Measurements from ENCODE around the gene MYBPC3.

MYBPC3 gene

GRCh38 chr11:47352556-47352955 is at the start of gene MYBPC3:
TSS of gene MYBPC3 (minus strand) at chr11:47352702. CDS start at chr11:47352647, 55 bp downstream.
- DNase-seq (ENCODE audit: low spot score) = no peak

- no peak for DNase-seq (ENCODE audit: low spot score)
Measured at GRCh38 chr11:47400768-47401279, 48.3 kb upstream of the MYBPC3 start.

- DNase-seq (ENCODE audit: low spot score) = peak; percentile 69
Measured at GRCh38 chr11:47399860-47400767, 47.6 kb upstream of the MYBPC3 start.

DNA sequence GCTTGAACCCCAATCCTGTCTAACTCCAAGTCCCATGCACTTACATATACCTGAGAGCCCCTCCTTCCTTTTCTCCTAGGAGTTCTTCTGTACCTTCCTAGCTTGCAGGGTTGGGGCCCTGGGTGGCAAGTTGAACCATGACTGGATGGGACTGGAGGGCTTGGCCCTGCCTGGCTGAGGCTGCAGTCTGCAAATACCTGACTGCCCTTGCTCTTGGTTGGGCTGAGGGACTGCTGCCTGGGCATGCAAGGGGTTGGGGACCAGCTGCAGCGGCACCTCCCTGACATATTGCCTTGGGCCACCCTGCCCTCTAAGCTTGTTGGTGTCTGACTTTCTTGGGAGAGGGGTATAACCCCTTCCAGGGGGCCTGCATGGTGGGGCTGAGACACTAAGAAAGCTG is 46.0 kb upstream of the MYBPC3 start:
- DNase-seq (ENCODE audit: low spot score) = no peak

DNA sequence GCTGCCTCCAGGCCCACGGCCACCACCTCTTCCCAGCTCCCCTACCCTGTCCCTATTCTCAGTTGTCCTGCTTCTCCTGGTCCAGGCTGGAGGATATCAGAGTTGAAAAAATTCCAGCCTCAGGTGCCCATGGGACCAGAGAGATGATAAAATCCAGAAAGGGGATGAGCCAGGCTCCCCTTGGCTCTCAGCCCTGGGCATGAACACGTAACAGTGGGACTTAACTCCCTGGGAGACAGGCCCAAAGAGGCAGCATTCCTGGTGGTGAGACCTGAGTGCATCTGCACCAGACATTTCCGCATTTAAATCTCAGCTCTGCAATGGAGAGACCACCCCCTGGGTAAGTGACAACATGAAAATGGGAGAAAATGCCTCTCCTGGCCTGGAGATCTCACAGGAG is 45.5 kb upstream of the MYBPC3 start:
- no peak for DNase-seq (ENCODE audit: low spot score)

DNA sequence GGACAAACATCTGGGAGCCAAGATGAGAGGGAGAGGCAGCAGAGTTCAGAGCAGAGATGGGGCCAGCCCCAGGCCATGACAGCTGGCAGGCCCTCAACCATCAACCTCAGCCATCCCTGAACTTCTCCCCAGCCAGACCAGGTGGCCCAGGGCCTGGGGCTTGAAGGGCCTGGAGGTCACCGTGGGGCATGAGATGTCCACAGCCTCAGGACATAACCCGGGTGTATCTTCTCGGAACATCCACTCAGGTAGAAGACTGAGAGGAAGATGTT is 43.5 kb upstream of the MYBPC3 start:
- DNase-seq (ENCODE audit: low spot score) = no peak

GRCh38 chr11:47395223-47396048 is 42.9 kb upstream of the MYBPC3 start:
- no peak for DNase-seq (ENCODE audit: low spot score)

DNA sequence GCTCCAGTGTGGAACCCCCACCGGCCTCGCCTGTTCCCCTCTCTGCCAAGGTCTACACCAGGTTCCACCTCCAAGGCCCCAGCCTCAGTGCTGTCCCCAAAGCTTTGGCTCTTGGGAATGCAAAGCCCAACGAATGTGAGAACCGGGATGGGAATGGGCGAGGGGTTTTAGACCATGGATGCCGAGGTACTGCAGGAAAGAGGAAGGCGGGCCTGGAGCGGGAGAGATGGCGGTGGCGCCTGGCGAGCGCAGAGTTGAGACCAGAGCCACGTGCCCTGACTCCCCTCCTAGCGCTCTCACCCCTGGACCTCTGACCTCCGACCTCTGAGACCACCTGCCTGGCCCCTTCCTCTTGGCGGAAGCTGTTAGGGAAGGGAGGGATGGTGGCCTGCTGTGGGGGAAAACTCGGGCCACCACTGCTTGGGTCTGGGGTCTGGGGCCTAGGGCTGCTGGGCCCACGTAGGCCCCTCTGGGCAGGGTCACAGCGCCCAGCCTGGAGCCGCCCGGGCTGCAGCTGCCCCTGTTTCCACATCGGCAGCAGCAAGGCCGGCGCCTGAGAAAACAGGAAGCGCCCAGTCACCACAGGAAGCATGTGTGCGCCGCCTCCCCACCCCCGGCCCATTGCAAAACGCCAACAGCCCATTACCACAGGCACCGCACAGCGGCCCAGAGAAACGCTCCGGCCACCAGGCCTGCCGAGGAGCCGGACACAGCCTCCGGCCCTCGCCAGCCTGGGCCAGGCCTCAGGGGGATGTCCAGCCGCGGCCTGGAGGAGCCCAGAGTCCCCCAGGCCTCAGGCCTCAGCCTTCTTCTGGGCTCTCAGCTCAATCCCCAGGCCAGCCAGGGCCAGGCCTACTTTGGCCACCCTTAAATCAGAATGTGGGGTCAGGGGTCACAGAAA is 42.1 kb upstream of the MYBPC3 start:
- DNase-seq (ENCODE audit: low spot score) = no peak

GRCh38 chr11:47394050-47394321 is 41.5 kb upstream of the MYBPC3 start:
- DNase-seq (ENCODE audit: low spot score) = no peak

DNA sequence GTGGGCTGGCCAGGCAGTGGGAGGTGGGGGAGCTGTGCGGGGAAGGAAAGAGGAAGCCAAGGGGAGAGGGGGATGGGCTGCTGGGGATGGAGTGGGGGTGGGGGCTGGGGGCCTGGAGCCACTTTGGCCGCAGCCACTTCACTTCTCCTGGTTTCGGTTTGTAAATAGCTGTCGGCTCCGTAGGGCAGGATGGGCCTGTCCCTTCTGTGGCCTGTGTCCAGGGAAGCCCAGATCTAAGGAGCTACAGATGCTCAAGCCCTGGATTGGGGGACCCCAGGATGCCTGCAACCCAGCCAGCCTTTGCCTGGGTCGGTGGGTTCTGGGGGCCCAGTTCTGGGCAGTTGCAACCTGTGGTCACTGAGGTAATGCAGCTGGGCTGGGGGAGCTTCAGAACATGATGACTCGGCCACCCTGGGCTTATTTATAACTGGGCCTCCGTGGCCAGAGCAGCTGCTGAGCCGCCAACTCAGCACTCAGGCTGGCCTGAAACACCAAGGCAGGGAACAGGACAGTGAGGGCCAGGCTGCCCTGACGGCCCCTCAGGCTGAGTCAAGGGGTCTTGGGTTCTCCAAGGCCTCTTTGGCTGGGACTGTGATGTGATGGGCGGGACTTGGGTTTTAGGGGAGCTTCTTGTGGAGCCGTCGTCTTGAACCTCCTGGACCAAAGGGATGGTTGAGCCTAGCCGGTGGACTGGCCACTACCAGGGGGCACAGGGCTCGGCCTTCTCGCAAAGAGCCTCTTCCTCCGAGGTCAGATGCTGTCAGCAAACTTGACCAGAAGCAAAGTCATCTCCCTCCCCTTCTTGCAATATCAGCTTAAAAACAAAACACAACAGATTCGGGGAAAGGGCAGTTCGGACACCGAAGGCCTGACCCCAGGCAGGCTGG is 40.9 kb upstream of the MYBPC3 start:
- peak; percentile 60 for DNase-seq (ENCODE audit: low spot score)

- DNase-seq (ENCODE audit: low spot score) = no peak
Measured at GRCh38 chr11:47392546-47393162, 40.2 kb upstream of the MYBPC3 start.

- no peak for DNase-seq (ENCODE audit: low spot score)
Measured at GRCh38 chr11:47391711-47392432, 39.4 kb upstream of the MYBPC3 start.

GRCh38 chr11:47391077-47391583 is 38.6 kb upstream of the MYBPC3 start:
- DNase-seq (ENCODE audit: low spot score) = no peak

- no peak for DNase-seq (ENCODE audit: low spot score)
Measured at GRCh38 chr11:47390422-47390760, 37.9 kb upstream of the MYBPC3 start.

GRCh38 chr11:47389577-47390421 is 37.3 kb upstream of the MYBPC3 start:
- no peak for DNase-seq (ENCODE audit: low spot score)

DNA sequence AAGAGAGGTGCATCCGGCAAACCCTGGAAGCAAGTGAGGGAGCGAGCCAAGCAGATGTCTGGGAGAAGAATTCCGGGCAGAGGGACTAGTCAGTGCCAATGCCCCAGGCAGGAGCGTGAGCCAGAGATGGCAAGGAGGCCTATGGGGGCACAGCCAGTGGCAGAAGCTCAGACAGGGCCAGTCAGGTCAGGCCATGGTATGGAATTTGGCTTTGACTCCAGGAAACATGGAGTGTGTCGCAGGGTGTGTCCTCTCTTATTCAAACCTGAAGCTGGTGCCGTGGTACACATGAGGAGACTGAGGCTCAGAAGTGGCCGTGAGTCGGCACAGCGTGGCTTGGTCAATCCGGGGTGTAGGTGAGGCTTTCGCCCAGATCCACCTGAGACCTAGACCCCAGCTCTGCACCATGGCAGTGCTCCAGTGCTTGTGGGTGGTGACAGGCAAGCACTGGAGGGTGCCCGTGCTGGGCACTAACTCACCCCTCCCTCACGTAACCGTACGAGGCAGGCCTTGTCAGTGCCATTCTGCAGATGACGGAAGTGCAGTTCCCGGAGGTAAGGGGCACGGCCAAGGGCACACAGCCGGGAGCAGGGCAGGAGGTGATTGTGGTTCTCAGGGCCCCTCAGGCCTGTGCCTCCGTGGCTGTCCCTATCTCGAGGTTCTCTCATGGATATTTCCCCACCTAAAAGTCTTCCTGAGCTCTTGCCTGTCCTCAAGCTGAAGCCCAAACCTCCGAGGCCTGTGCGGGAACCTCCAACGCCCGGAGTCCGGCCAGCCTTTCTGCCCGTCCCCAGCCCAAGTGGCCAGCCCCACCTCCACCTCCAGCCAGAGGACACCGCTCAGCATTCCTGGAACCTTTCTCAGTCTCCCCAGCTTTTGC is 36.4 kb upstream of the MYBPC3 start:
- no peak for DNase-seq (ENCODE audit: low spot score)

DNA sequence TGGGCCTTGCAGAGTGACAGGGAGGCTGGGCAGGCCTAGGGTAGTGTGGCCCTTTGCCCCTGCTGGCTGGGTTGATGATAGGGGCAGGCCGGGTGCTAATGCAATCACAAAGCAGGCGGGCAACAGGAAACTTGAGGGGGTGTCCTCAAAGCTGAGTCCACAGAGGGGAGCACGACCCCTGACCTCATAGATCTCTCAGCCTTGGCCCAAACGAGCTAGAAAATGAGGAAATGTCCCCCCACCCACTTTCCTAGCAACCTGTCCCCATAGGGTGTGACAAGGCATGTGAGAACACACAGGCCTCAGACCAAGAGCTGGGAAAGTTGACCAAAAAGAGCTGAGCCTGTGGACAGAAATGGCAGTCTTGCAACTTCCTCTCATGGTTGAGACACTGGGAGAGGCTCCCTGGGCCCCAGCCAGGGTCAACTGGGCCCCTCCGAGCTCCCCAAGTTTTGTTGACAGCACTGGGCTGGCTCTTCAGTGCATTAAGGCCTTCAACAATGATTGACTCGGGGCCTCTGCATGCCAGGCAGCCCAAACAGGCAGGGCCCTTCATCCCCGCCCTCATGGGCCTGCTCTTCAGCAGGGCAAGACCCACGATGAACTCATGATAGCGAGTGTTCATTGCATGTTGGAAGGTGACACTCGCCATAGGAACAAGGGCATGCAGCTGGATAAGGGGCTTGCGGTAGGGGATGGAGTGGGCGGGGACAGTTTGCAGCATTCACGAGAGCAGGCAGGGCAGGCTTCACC is 35.6 kb upstream of the MYBPC3 start:
- DNase-seq (ENCODE audit: low spot score) = no peak
